HL-60/S4 treated with phorbol 12-myristate 13-acetate at 8.2 ng/mL for 4 days and 3 days (cell line): ENCODE measurements around the gene TEX10.
"Not testable (repeated sequence)": the region's sequence is repeated elsewhere in the genome, so short reads cannot be mapped to it uniquely, and the experiment has no call there.

Experiments used
- in situ Hi-C: fragments of 300-500 bp; cut with MboI; formaldehyde crosslinking; loops from 2 replicates; pipeline ENCODE4 v1.15.0; 2022; ENCODE audit warnings: low sequenced_read_pairs

Gene TEX10

DNA sequence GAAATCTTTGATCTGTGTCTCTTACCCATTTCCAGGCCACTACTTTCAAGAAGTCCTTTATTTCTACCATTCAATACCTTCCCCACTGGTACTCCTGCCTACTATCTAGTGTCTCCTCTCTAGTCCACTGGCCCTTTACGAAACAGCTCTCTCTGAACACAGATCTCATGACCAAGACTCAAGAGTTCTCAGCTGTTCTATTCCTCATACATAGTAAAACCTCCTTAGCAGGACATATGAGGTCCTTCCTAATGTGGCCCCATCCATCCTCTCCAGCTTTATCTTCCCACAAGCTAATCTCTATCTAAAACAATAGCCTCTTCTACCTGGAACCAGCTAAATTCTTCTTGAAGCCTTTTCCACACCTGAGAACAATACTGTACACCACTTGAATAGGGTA lies 2.6 kb downstream of the TEX10 start:
- in situ Hi-C loops = no loop called here

GRCh38 chr9:100346836-100347235 lies 5.9 kb downstream of the TEX10 start:
- in situ Hi-C loops = no loop called here

GRCh38 chr9:100341889-100342288 lies 10.9 kb downstream of the TEX10 start:
- in situ Hi-C loops = no loop called here

DNA sequence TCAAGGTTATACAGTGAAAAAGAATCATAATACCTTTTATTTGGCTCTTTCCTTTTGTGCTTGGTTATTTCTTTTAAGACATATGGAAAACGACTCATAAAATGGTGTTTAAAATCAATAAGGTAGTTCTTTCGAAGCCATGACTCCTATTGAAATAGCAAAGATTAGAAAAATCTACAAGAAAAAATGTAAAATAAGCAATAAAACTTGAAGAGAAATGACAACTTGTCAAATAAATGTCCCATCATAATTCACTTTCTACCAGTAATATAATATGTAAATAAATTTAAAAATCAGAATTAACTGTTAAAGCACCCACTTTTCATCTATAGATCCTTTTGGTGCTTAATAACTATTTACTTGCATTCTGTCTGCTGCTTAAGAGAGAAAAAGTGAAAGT lies 12.5 kb downstream of the TEX10 start:
- in situ Hi-C loops = no loop called here

DNA sequence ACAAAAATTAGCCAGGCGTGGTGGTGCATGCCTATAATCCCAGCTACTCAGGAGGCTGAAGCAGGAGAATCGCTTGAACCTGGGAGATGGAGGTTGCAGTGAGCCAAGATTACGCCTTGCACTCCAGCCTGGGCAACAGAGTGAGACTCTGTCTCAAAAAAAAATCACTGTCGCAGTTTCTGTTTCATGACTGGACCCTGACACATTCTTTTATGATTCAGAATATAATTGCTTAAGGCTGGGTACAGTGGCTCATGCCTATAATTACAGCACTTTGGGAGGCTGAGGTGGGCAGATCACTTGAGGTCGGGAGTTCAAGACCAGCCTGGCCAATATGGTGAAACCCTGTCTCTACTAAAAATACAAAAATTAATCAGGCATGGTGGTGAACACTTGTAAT lies 14.0 kb downstream of the TEX10 start:
- in situ Hi-C loops = not testable (repeated sequence)

GRCh38 chr9:100324594-100325200 lies 28.0 kb downstream of the TEX10 start:
- in situ Hi-C loops = loop anchor here (25.0 kb wide), 1 partner anchor 1137 kb away; no protein-coding TSS in a partner anchor

DNA sequence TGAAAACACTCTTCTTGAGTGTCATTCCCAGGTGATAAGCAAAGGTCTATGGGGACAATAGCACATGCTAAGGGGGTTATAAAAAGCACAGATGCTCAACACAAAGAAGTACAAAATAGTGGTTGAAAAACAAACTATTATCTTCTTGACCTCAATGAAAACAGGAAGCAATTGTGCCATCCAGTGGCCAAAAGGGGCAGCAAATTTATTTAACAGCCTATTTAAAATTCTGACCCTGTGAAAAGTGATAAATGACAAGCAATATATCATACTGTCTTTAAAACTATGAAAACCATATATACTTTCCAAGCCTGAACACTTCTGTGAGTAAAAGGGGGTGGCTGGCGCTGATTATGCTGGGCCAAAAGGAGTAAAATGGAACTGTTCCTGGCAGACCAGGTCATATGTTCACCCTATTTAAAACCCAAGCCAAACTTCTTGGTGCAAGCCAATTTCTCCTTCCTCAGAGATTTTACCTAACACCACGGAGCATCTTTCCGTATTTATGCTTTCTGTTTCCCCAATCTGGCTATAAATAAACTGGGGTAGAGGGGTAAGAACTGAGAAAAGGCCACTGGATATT lies 29.7 kb downstream of the TEX10 start:
- in situ Hi-C loops = loop anchor here (25.0 kb wide), 1 partner anchor 1136 kb away; no protein-coding TSS in a partner anchor

- in situ Hi-C loops = loop anchor here (25.0 kb wide), 1 partner anchor 1130 kb away; no protein-coding TSS in a partner anchor
Observed at GRCh38 chr9:100317706-100318105, 35.0 kb downstream of the TEX10 start.

- in situ Hi-C loops = loop anchor here (25.0 kb wide), 1 partner anchor 1128 kb away; no protein-coding TSS in a partner anchor
Observed at GRCh38 chr9:100315561-100315960, 37.2 kb downstream of the TEX10 start.

DNA sequence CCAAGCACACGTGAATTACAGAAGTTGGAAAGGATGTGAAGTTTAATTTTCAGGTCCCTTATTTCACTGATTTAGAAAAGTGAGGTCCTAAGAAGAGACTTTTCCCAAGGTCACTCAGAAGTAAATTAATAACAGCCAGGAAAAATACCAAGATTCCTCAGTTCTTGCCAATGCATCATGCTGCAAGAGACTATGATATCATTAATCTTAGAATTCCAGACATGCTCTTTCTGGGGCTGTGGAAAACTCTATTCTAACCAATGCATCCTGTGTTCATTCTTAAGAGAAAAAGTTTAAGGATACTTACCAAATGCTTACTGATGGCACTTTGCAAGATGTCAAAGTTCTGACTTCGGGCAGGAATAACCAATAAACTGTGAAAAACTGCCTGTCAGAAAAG lies 42.8 kb downstream of the TEX10 start:
- in situ Hi-C loops = loop anchor here (25.0 kb wide), 1 partner anchor 1123 kb away; no protein-coding TSS in a partner anchor

DNA sequence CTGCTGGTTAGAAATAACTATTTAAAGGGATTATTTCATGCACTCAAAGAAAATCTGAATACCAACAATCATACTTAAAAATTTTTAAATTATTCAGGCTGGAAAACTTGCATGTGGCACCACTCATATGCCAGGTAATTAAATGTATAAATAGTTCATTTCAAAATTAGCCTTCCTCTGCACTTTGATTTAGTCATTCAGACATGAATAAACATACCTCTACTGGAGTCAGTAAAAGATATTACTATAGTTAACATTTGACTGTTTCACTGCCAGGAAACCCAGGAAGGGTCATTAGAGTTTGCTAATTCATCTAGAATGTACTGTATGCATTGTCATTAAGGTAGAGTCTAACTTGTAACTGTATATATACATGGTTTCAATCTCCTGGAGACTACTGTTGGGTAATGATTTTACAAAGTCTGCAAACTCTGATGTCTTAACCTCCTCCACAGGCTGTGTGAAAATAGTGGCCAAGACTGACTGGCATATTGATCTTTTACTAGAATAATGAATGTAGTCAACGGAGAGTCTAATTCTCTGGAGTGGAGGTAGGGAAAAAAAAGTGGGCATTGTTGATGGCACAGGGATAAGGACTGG lies 43.7 kb downstream of the TEX10 start:
- in situ Hi-C loops = loop anchor here (25.0 kb wide), 1 partner anchor 1122 kb away; no protein-coding TSS in a partner anchor

- in situ Hi-C loops = loop anchor here (25.0 kb wide), 1 partner anchor 1120 kb away; no protein-coding TSS in a partner anchor
Observed at GRCh38 chr9:100307080-100307479, 45.7 kb downstream of the TEX10 start.

DNA sequence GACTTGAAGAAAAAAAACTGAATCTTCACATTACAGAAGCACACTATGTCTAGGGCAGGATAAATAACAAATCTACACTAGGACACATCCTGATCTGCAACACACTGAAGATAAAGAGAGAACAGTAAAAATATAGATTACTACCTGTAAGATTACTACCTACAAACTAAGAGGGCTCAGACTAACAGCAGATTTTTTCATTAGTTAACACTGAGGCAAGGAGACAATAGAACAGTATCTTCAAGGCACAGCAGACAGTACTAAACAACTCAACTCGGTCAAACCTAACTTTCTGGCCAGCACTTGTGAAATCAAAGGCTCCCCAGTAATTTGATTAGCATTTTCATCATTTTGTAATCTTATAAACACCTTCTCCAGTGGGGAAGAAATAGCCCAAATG lies 46.5 kb downstream of the TEX10 start:
- in situ Hi-C loops = loop anchor here (25.0 kb wide), 1 partner anchor 1119 kb away; no protein-coding TSS in a partner anchor

GRCh38 chr9:100303747-100304146 lies 49.0 kb downstream of the TEX10 start:
- in situ Hi-C loops = loop anchor here (25.0 kb wide), 1 partner anchor 1116 kb away; no protein-coding TSS in a partner anchor

GRCh38 chr9:100298378-100298777 lies 54.4 kb downstream of the TEX10 start:
- in situ Hi-C loops = no loop called here

DNA sequence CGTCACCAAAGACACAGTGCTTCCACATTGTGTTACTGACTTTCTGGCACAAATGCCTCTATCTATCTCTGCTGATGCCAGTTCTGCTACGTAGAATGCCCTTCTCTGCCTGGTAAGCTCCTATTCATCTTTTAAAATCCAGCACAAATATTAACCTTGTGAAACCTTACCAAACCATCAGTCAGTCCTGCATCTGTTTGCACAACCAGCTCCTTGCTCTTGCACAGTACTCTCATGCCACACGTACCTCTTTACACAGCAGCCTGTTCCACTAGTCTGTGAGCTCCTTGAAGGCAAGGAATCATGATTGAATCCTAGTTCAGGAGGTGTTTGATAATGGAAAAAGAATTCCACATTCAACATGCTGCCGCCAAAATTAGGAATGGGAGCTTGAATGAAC lies 56.3 kb downstream of the TEX10 start:
- in situ Hi-C loops = no loop called here

DNA sequence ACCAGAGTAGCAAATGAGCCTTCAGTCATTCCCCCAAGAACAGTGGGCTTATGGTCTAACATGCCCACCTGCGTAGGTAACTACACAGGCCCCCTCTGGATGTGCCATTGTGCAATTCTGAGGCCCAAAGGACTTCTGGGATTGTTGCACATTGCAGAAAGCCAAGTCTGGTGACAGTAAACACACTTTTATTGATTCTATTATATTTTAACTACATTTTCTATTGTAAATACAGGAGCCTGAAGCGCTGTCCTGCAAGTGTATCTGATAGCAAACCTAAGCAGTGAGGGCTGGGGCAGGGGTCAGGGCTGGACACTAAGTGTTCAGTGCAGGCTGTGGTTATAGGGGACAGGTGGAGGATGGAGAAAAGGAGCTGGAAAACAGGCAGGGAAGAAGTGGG lies 57.5 kb downstream of the TEX10 start:
- in situ Hi-C loops = no loop called here

GRCh38 chr9:100294806-100295205 lies 57.9 kb downstream of the TEX10 start:
- in situ Hi-C loops = no loop called here

DNA sequence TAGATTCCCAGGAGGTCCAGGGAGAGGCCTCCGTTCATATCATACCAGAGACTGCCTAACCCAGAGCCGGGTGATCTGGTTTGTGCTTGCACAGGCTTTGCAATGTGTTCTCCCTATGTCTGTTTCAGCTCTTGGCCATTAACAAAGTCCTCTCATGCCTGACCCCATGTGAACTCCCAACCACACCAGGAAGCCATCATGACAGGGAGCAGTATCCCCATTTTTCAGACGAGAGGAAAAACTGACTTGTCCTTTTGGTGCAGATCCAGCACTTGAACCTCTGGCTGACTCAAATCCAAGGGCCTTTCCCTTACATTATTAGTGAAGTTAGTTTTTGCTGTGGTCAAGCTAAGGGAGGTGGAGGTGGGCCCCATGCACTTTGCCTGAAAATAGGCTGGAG lies 58.4 kb downstream of the TEX10 start:
- in situ Hi-C loops = no loop called here

- in situ Hi-C loops = no loop called here
Observed at GRCh38 chr9:100292414-100292813, 60.3 kb downstream of the TEX10 start.

DNA sequence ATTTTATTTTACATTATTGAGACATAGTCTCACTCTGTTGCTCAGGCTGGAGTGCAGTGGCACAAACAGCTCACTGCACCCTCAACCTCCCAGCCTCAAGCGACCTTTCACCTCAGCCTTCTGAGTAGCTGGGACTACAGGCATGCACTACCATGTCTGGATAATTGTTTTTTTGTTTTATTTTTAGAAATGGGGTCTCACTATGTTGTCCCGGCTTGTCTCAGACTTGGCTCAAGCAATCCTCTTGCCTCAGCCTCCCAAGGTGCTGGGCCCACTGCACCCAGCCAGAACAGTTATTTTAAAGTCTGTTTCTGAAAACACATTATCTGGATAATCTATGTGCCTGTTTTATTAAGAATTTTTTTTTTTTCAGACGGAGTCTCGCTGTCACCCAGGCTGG lies 62.0 kb downstream of the TEX10 start:
- in situ Hi-C loops = no loop called here

- in situ Hi-C loops = no loop called here
Observed at GRCh38 chr9:100287186-100287585, 65.6 kb downstream of the TEX10 start.
